Motor neuron (in vitro differentiated cells): ENCODE results near the gene LIAS. TPM values are rescaled to one million over a fixed set of nuclear protein-coding genes. Genes with fewer than 3 reads are reported as not detected.
A peak's percentile ranks its signal among the peaks of the same experiment; 100 is the strongest.

ENCODE experiments used
- ATAC-seq, 8 experiments: fragments of 200-7000 bp; cut with Tn5 transposase; replicated peaks in 6 of 8; 2 replicates each; pipeline ENCODE4 v1.8.0; 2021; ENCODE audit warnings: mild to moderate bottlenecking in 8 of 8, moderate library complexity in 8 of 8
- H3K27ac ChIP-seq, 2 donors: fragments of 250-450 bp; sonication (Bioruptor Pico); 2 replicates each; pipeline ENCODE4 v1.9.0; 2021; ENCODE audit warnings: antibody characterized with exemption in 2 of 2, mild to moderate bottlenecking in 2 of 2, moderate library complexity in 1 of 2
- H3K4me1 ChIP-seq, 2 donors: fragments of 250-450 bp; sonication (Bioruptor Pico); replicated peaks in 1 of 2; 2 replicates each; pipeline ENCODE4 v1.6.1; 2021; ENCODE audit warnings: antibody characterized with exemption in 2 of 2, mild to moderate bottlenecking in 2 of 2, moderate library complexity in 1 of 2
- H3K4me3 ChIP-seq, 5 donors: fragments of 250-450 bp; sonication (Bioruptor Pico); 2 replicates each; pipeline ENCODE4 v1.9.0; 2021; ENCODE audit warnings: antibody characterized with exemption in 5 of 5, mild to moderate bottlenecking in 5 of 5, moderate library complexity in 4 of 5
- WGBS, 10 experiments: fragments of 450-650 bp; shearing (Covaris generic); methylation state at CpG; one replicate each; pipeline ENCODE4 v1.0.0; 2022; 5-methylcytosine and 5-hydroxymethylcytosine counted together
- in situ Hi-C, 9 experiments: fragments of 400-800 bp; cut with MboI; loops; one replicate each; pipeline ENCODE4 v1.15.0; 2021; ENCODE audit warnings: low sequenced_read_pairs in 9 of 9, low pct_unique_long_range_greater_than_20kb in 2 of 9; ENCODE audit not compliant: unreplicated experiment in 9 of 9
- total RNA-seq, 8 experiments: library from RNA; unstranded; fragments of 300-600 nt; gene quantifications; 2 replicates each; pipeline versions ENCODE4 v1.2.3 to v1.2.4, GENCODE V29; 2022

The LIAS gene
- total RNA-seq, 8 experiments from 2014 or later, result 15.1 to 35.0 (median 21.6) TPM

DNA sequence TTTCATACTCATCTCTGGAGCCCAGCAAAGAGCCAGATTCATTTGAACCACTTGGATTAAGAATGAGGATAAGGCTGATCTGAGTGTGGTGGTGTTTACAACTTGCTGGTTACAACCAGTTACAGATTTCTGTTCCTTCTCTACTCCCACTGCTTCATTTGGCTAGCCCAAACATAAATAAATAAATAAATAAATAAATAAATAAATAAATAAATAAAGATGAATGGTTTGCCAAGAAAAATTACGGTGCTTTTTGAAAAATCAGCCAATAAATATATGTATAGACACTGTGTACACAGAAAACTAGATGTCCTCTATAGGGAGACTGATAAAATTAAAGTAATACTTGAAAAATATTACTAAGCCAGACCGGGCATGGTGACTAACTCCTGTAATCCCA lies 17.3 kb upstream of the LIAS start:
- no peak overlapping the region for H3K4me3 ChIP-seq

DNA sequence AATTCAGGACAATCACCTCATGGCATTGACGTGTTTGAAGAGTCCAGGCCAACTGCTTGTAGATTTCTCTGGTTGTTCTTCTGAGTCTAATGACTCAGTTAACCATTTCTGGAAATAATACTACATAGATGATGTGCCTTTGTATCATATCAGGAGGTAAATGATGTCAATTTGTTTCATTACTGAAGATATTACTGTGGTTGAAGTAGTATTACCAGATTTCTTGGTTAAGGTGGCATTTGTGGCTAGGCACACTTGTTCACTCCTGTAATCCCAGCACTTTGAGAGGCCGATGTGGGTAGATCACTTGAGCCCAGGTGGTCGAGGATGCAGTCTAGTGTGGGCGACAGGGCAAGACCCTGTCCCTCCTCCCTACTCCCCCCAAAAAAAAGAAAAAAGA lies 15.9 kb upstream of the LIAS start:
- WGBS, 10 experiments, result 50 to 94% (median 83%) methylated on average over 1 to 4 of the region's 4 CpGs; no CpG with 5 or more reads in 2 of the 10 experiments
- Histone ChIP-seq H3K27ac (no peak overlapping the region), H3K4me1 (no peaks in the 10 kb centered on the region), H3K4me3 (no peak overlapping the region)
- in situ Hi-C loops, result no loop called here
- ATAC-seq, result no peak

More for the DNA sequence above, 17.3 kb upstream of the LIAS start:
- WGBS, 10 experiments, result 5 to 100% (median 85%) methylated on average over 1 to 2 of the region's 2 CpGs; no CpG with 5 or more reads in 1 of the 10 experiments
- Histone ChIP-seq H3K27ac (no peak overlapping the region), H3K4me1 (no peaks in the 10 kb centered on the region)
- no peak for ATAC-seq
- in situ Hi-C loops, result no loop called here

DNA sequence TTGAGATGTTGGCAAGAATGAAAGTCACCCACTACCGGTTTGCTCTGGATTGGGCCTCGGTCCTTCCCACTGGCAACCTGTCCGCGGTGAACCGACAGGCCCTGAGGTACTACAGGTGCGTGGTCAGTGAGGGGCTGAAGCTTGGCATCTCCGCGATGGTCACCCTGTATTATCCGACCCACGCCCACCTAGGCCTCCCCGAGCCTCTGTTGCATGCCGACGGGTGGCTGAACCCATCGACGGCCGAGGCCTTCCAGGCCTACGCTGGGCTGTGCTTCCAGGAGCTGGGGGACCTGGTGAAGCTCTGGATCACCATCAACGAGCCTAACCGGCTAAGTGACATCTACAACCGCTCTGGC lies 12.4 kb upstream of the LIAS start:
- in situ Hi-C loops, result no loop called here
- WGBS, 10 experiments, result 81 to 100% (median 93%) methylated on average over 2 to 15 of the region's 20 CpGs; no CpG with 5 or more reads in 6 of the 10 experiments
- Histone ChIP-seq H3K4me3 (no peak overlapping the region), H3K4me1 (no peaks in the 10 kb centered on the region), H3K27ac (no peak overlapping the region)
- ATAC-seq, result peak in 1 of 8 experiments; percentile 19

DNA sequence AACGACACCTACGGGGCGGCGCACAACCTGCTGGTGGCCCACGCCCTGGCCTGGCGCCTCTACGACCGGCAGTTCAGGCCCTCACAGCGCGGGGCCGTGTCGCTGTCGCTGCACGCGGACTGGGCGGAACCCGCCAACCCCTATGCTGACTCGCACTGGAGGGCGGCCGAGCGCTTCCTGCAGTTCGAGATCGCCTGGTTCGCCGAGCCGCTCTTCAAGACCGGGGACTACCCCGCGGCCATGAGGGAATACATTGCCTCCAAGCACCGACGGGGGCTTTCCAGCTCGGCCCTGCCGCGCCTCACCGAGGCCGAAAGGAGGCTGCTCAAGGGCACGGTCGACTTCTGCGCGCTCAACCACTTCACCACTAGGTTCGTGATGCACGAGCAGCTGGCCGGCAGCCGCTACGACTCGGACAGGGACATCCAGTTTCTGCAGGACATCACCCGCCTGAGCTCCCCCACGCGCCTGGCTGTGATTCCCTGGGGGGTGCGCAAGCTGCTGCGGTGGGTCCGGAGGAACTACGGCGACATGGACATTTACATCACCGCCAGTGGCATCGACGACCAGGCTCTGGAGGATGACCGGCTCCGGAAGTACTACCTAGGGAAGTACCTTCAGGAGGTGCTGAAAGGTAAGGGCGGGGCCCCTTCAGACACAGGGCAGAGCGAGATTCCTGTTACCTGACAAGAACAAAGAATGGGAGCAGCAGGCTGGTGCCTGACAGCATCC lies 11.8 kb upstream of the LIAS start:
- Histone ChIP-seq H3K4me3 (no peak overlapping the region), H3K4me1 (no peaks in the 10 kb centered on the region), H3K27ac (no peak overlapping the region)
- 0 to 82% (median 62%) methylated on average over 2 to 13 of the region's 61 CpGs; no CpG with 5 or more reads in 1 of the 10 experiments for WGBS, 10 experiments
- peak in 6 of 8 experiments; percentile 10 to 79 (median 43) for ATAC-seq
- in situ Hi-C loops, result no loop called here

DNA sequence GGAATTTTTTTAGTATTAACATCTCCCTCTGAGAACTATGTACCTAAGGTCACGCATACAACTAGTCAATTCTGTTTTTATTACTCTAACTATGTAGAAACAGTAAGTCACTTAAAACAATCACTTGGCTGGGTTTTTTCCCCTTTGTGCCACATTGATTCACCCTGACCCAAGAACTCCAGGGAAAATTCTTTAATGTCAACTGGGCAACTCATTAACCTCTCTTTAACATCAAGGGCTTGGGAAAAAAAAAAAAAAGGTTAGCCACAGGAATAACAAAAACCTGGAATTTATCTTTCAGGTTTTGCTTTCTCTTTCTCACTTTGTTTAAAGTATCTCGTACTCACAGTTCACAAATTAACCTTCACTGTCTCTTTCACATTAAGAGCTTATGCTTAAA lies 8.2 kb upstream of the LIAS start:
- H3K27ac ChIP-seq, result no peak overlapping the region
- WGBS, 10 experiments, result 45 to 100% (median 60%) methylated on average over 1 to 2 of the region's 2 CpGs; no CpG with 5 or more reads in 1 of the 10 experiments
- H3K4me1 ChIP-seq, result no peaks in the 10 kb centered on the region
- H3K4me3 ChIP-seq, result no peak overlapping the region
- in situ Hi-C loops, result loop anchor here in 2 of 9 experiments (25.0 kb wide), 1 partner anchor 512 kb away; no protein-coding TSS in a partner anchor
- no peak for ATAC-seq

DNA sequence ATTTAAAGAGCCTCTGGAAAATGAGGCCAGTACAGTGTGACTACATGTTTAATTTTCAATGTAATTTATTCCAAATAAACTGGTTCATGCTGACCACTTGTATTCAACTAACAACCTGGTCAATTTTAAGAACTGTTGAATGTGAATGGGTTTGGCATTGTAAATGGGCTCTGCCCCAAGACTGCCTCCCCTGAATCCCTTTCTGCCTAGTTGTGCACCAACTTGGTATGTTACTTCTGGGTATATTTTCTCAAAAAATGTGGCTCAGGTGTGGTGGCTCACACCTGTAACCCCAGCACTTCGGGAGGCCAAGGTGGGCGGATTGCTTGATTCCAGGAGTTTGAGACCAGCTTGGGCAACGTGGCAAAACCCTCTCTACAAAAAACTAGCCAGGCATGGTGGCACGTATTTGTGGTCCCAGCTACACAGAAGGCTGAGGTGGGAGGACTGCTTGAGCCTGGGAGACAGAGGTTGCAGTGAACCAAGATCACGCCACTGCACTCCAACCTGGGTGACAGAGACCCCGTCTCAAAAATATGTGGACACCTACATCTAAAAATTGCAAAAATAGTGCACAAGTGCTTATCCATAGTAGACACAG lies 7.3 kb upstream of the LIAS start:
- WGBS, 10 experiments, result 80 to 100% (median 92%) methylated on average over 1 to 5 of the region's 6 CpGs; no CpG with 5 or more reads in 3 of the 10 experiments
- no peaks in the 10 kb centered on the region for H3K4me1 ChIP-seq
- in situ Hi-C loops, result loop anchor here in 2 of 9 experiments (25.0 kb wide), 1 partner anchor 511 kb away; no protein-coding TSS in a partner anchor
- ATAC-seq, result no peak
- no peak overlapping the region for H3K4me3 ChIP-seq
- H3K27ac ChIP-seq, result no peak overlapping the region

DNA sequence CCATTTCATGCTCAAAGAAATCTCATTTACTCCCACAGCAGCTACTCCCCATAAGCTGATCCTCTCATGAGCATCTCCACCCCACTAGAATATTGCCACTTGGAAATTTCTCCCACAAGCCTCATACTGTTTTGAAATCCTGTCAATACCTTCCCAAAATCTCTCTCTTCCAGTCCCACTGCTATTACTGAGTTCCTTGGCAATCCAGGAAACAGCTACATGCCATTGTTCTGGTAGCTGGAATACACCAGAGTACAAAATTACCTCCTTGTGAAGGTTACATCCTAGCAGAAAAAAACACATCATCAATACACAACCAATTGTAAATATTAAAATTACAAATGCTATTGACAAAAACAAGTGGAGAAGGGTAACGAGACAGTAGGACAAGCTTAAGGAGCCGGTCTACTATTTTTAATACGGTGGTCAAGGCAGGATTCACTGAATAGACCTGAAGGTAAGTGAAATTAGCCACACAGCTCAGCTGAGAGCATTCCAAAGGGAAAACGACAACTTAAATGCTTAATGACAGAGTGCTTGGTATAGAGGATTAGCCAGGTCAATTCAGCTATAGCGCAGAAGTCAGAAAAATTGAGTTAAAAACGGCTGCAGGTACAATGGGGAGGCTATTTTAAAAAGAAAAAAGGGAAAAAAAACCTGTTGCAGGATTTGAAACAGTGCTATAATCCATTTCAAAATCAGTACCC lies 6.5 kb upstream of the LIAS start:
- in situ Hi-C loops, result loop anchor here in 2 of 9 experiments (25.0 kb wide), 1 partner anchor 510 kb away; no protein-coding TSS in a partner anchor
- no peak overlapping the region for H3K4me3 ChIP-seq
- no peak for ATAC-seq
- 62 to 100% (median 89%) methylated on average over 2 to 6 of the region's 6 CpGs for WGBS, 10 experiments
- no peak overlapping the region for H3K27ac ChIP-seq
- H3K4me1 ChIP-seq, result peaks cover 5 to 8% of the 10 kb centered on the region in 2 donors

DNA sequence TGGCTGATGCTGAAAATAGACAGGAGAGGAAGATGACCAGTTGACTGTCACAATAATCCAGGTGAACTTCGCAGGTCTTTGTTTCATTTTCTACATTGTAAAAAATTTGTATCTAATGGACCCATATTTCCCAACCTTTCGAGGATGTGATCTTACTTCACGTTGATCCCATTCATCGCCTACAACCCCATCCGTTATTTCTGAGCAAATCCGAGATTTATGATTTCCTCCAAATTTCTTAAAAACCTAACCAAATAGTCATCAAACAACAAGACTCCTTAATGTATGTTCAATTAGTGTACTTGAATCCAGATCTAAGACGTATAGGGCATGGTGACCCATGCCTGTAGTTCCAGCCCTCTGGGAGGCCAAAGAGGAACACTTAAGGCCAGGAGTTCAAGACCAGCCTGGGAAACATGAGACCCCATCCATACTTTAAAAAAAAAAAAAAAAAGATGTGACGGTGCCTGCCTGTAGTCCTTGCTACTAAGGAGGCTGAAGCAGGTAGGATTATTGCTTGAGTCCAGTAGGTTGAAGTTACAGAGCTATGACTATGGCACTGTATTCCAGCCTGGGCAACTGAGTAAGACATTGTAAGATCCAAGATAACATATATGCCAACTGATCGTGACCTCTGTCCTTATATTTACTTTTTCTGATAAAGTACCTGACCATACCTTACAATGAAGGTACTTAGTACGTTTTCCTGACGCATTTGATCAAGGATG lies 5.8 kb upstream of the LIAS start:
- 73 to 100% (median 94%) methylated on average over 2 to 11 of the region's 11 CpGs; no CpG with 5 or more reads in 1 of the 10 experiments for WGBS, 10 experiments
- H3K27ac ChIP-seq, result no peak overlapping the region
- in situ Hi-C loops, result loop anchor here in 2 of 9 experiments (25.0 kb wide), 1 partner anchor 509 kb away; no protein-coding TSS in a partner anchor

DNA sequence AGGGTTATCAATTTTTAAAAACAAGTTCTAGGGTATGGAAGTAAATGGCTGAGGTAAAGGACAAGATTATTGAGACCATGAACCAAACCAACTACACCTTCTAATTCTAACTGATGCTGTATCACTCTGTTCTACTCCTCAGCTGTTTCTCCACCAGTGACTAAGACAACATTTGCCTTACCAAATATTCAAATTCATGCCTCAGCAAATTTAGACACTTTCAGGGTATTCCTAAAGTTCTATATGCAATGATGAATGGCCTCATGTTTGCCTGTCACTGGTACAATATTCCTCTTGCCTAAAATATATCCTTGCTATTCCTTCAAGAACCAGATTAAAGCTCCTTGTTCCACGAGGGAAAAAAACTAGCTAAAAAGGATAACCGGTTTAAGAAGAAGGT lies 5.1 kb upstream of the LIAS start:
- 0 to 100% (median 85%) methylated on average over 1 to 2 of the region's 2 CpGs for WGBS, 10 experiments
- no peak for ATAC-seq
- Histone ChIP-seq H3K27ac (no peak overlapping the region), H3K4me1 (peaks cover 11 to 13% of the 10 kb centered on the region in 2 donors), H3K4me3 (no peak overlapping the region)
- in situ Hi-C loops, result loop anchor here in 2 of 9 experiments (25.0 kb wide), 1 partner anchor 509 kb away; no protein-coding TSS in a partner anchor

More for the DNA sequence above, 5.8 kb upstream of the LIAS start:
- peak in 1 of 8 experiments; percentile 32 for ATAC-seq
- Histone ChIP-seq H3K4me3 (no peak overlapping the region), H3K4me1 (peaks cover 11 to 13% of the 10 kb centered on the region in 2 donors)

DNA sequence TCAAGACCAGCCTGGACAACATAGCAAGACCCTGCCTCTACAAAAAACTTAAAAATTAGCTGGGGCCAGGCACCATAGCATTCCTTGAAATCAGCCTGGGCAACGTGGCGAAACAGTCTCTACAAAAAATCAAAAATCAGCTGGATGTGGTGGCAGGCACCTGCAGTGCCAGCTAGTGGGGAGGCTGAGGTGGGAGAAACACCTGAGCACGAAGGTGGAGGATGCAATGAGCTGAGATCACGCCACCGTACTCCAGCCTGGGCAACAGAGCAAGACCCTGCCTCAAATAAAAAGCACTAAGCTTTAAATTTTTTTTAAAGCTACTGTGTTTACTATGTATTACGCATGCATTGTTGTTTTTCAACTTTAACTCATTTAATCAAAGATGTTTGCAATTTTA lies 3.4 kb upstream of the LIAS start:
- Histone ChIP-seq H3K27ac (no peak overlapping the region), H3K4me3 (no peak overlapping the region), H3K4me1 (peaks cover 14 to 15% of the 10 kb centered on the region in 2 donors)
- no peak for ATAC-seq
- 78 to 100% (median 91%) methylated on average over 1 to 6 of the region's 6 CpGs; no CpG with 5 or more reads in 2 of the 10 experiments for WGBS, 10 experiments
- in situ Hi-C loops, result loop anchor here in 2 of 9 experiments (25.0 kb wide), 1 partner anchor 507 kb away; no protein-coding TSS in a partner anchor

DNA sequence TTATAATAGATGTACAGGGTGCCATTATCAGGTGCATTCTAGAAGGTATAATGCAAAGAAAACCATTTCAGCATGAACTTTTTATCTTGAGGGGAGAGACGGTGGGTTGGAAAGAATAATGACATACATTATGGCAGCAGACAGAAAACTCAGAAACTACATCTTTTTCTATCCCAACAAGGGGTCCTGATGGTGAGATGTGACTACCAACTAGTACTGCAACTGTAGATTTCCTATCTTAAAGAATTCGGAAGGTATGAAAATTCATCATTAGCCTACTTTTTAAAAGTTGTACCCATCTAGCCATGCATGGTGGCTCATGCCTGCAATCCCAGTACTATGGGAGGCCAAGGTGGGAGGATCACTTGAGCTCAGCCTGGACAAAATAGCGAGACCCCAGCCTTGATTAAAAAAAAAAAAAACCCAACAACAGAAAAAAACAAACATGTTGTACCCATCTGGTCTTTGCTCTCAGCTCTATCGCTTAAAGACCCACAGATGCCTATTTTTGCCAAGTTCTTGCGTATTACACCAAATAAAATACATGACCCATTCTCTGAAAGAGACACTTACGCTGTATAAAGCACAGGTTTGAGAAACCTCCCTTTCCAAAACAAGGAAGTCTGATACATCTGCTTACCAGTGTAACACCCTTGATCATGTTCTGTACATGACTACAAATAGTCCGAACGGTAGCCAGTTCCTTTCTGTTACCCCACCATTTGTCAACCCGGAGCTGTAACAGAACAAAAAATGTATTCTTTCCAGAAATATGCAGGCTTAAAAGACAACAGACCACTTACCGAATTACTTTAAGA lies 1.7 kb upstream of the LIAS start:
- in situ Hi-C loops, result loop anchor here in 2 of 9 experiments (25.0 kb wide), 1 partner anchor 505 kb away; no protein-coding TSS in a partner anchor
- 7 to 88% (median 78%) methylated on average over 1 to 10 of the region's 10 CpGs for WGBS, 10 experiments
- Histone ChIP-seq H3K27ac (no peak overlapping the region), H3K4me3 (peak overlapping the region; percentile 72 to 98 (median 79)), H3K4me1 (peaks cover 14 to 15% of the 10 kb centered on the region in 2 donors)
- ATAC-seq, result no peak
